ENCODE results near the gene CASP8AP2. TPM values are rescaled to one million over a fixed set of nuclear protein-coding genes. Genes with fewer than 3 reads are reported as not detected.
"Not testable (repeated sequence)": the region's sequence is repeated elsewhere in the genome, so short reads cannot be mapped to it uniquely, and the experiment has no call there.

Gene CASP8AP2
- total RNA-seq, 1 donor from 2014 or later = 10.7 TPM

GRCh38 chr6:89887452-89888137 lies 57.9 kb downstream of the CASP8AP2 start:
- no peak for DNase-seq (ENCODE audit: low read depth in 2 of 2)

GRCh38 chr6:89888138-89888514 lies 58.4 kb downstream of the CASP8AP2 start:
- DNase-seq (ENCODE audit: low read depth in 2 of 2) = no peak

GRCh38 chr6:89888871-89889270 lies 59.2 kb downstream of the CASP8AP2 start:
- DNase-seq (ENCODE audit: low read depth in 2 of 2) = no peak

- DNase-seq (ENCODE audit: low read depth in 2 of 2) = not testable (repeated sequence)
Observed at GRCh38 chr6:89890845-89891528, 61.3 kb downstream of the CASP8AP2 start.

GRCh38 chr6:89892577-89892976 lies 62.9 kb downstream of the CASP8AP2 start:
- DNase-seq (ENCODE audit: low read depth in 2 of 2) = not testable (repeated sequence)

GRCh38 chr6:89894169-89894568 lies 64.5 kb downstream of the CASP8AP2 start, which contains the start of gene GJA10:
TSS of gene GJA10 (plus strand) at chr6:89894469. CDS start at chr6:89894469, 0 bp downstream.
- DNase-seq (ENCODE audit: low read depth in 2 of 2) = no peak

GRCh38 chr6:89895276-89895874 lies 65.7 kb downstream of the CASP8AP2 start:
- DNase-seq (ENCODE audit: low read depth in 2 of 2) = peak; percentile 71 to 72

- DNase-seq (ENCODE audit: low read depth in 2 of 2) = not testable (repeated sequence)
Observed at GRCh38 chr6:89910001-89910901, 80.6 kb downstream of the CASP8AP2 start.

- no peak for DNase-seq (ENCODE audit: low read depth in 2 of 2)
Observed at GRCh38 chr6:89910902-89911240, 81.2 kb downstream of the CASP8AP2 start.

- no peak for DNase-seq (ENCODE audit: low read depth in 2 of 2)
Observed at GRCh38 chr6:89916136-89916920, 86.6 kb downstream of the CASP8AP2 start.

GRCh38 chr6:89917216-89917615 lies 87.5 kb downstream of the CASP8AP2 start:
- DNase-seq (ENCODE audit: low read depth in 2 of 2) = no peak

GRCh38 chr6:89917801-89918366 lies 88.2 kb downstream of the CASP8AP2 start:
- no peak for DNase-seq (ENCODE audit: low read depth in 2 of 2)

Other genes starting within 250 kb of the CASP8AP2 start
- gene LYRM2, start 191.1 kb upstream of the CASP8AP2 start, total RNA-seq = 10.9 and 12.7 TPM in 2 replicates
- gene MDN1, start 10.1 kb upstream of the CASP8AP2 start, total RNA-seq = 13.5 and 18.3 TPM in 2 replicates
- gene GJA10, start 64.6 kb downstream of the CASP8AP2 start, total RNA-seq = not detected in 2 replicates